NCI-H2196 (cell line): Measurements from ENCODE around the gene ERGIC1.
A peak's percentile ranks its signal among the peaks of the same experiment; 100 is the strongest.
"Not testable (repeated sequence)": the region's sequence is repeated elsewhere in the genome, so short reads cannot be mapped to it uniquely, and the experiment has no call there.

Experiments used
- DNase-seq: peaks from one replicate; lab custom pipeline; 2025; ENCODE audit not compliant: unreplicated experiment; lab: John Stamatoyannopoulos, UW

Gene ERGIC1

GRCh38 chr5:172833686-172834414 is at the start of gene ERGIC1:
Gene ERGIC1, plus strand, starts transcription at chr5:172834251. Its CDS starts 163 bp downstream, at chr5:172834414.
- peak; percentile 80 for DNase-seq

DNA sequence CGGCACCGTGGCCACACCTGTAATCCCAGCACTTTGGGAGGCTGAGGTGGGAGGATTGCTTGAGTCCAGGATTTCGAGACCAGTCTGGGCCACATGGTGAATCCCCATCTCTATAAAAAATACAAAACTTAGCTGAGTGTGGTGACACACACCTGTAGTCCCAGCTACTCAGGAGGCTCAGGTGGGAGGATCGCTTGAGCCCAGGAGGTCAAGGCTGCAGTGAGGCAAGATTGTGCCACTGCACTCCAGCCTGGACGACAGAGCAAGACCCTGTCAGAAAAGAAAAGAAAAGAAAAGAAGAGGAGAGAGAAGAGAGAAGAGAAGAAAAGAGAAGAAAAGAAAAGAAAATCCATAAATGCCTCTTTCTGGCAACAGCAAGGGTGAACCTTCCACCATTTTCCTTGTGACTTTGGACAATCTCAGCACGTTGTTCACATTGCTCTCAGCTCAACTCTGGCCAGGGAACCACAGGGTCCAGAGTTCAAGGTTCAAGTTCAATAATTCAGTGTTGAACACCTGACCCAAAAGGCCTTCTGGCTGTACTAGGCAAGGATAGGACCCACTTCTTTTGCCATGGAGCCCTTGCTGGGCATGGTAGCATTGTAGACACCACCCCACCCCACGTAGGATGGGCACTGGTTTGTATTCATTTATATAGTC is 48.5 kb upstream of the ERGIC1 start:
- no peak for DNase-seq

- no peak for DNase-seq
These were observed 47.2 kb upstream of the ERGIC1 start for GRCh38 chr5:172786736-172787462.

- DNase-seq = not testable (repeated sequence)
These were observed 46.5 kb upstream of the ERGIC1 start for GRCh38 chr5:172787538-172787937.

DNA sequence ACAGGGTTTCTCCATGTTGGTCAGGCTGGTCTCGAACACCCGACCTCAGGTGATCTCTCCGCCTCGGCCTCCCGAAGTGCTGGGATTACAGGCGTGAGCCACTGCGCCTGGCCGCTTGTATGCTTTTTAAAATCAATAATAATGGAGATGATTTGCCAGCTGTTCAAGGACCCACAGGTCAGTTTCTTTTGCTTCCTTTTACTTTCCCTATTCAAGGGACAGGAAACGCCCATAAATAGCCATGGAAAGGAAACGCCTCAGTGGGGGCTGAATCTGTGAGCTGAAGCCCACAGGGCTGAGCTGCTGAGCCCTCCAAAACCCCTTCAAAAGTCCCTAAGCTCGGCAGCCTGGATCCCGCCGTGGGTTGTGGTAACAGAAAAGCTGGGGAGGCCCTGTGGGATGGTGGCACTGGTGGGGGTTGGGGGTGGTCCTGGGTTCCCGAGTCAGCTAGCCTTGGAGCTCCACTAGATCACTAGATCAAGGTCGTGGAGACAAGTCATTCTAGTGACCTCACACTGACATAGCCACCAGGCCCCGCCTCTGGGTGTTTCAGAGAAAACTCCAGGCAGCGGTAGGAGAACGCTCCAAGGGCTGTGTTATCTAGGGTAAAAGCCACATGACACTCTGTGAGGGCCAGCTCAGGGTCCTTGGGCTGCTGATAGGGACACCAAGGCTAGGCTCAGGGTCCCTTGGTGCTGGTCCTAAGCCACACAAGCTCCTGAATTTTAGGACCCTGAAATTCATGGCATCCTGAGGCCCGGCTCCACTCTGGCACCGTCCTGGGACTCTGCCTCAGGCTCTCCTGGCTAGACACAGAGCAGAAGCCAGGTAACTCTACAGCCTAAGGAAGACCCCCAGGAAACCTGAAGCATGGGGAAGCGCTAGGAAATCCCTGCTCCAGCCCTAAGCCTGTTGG is 45.0 kb upstream of the ERGIC1 start:
- no peak for DNase-seq

DNA sequence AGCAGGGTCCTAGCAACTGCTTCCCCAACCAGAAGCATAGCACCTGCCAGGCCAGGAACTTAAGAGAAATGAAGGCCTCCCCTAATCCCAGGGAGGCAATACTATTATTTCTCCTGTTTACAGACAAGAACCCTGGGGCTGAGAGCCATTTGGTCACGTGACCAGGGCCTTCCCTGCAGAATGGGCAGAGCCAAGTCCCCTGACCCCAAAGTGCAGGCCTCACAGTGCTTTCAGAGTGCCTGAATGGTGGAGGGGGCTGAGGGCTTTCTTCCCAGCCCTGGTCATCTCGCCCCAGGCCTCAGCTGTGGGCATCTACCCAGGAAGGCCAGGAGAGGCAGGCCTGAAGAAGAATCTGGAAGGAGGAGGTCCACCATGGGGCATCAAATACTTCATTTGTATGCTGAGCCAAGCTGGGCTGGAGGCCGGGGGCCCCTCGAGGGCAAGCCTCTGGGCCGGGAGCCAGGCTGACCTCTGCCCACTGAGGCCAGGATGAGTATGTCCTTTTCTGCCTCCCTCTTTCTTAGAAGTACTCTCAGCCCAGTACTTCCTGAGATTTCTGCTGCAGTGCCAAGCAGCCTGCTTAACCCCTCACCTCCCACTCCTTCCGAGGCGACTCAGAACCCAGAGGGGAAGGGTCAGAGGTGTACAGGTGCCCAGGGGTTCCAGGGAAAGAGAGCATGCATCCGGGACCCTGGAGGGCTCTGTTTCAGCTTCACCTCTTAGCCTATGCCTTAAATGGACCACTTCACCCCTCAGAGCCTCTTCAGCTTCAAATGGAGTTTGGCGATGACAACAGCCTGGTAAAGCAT is 44.2 kb upstream of the ERGIC1 start:
- DNase-seq = no peak

- no peak for DNase-seq
These were observed 43.6 kb upstream of the ERGIC1 start for GRCh38 chr5:172790496-172790889.

DNA sequence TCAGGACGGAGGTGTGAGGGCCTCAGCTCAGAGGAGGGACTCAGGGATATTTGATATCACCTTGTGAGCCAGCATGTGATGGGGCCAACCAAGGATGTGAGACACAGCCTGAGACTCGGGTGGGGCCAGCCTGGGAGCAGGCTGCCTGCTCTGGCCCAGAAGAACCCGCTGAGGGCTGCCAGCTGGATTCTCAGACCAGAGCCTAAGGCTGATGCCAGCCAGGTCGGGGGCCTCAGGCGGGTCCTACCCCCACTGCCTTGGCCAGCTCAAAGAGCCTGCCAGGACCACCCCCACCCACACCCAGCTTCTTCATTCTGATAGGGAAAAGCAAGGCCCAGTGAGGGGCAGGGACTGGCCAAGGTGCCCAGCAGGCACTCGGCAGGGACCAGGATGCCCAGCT is 42.8 kb upstream of the ERGIC1 start:
- no peak for DNase-seq

DNA sequence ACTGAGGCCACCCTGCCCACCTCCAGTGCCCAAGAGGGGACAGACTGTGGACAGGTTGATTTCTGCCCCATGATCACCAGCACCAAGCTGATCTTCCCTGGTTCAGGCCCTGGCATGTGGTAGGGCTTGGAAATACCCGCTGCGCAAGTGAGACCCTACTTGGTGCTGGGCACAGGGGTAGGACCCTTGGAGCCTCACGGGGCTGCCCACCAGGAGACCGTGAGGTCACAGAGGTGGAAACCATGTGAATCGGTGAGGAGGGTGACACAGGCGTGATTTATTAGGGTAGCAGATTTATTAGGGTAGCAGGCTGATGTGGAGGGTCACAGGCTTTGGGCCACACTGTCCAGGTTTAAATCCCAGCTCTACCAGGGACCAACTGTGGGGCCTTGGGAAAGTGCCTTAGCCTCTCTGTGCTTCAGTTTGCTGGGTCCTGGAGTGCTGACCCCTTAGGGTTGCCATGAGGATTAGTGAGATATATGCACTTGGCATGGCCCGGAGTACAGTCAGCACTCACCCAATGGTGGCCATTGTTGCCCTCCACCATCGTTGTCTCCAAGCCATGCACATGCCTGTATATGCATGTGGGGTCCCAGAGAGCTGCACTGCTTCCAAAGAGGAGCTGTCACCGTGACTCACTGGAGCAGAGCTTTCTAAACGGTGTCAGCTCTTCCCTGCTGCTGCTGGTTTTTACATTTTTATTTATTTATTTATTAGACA is 42.2 kb upstream of the ERGIC1 start:
- no peak for DNase-seq

DNA sequence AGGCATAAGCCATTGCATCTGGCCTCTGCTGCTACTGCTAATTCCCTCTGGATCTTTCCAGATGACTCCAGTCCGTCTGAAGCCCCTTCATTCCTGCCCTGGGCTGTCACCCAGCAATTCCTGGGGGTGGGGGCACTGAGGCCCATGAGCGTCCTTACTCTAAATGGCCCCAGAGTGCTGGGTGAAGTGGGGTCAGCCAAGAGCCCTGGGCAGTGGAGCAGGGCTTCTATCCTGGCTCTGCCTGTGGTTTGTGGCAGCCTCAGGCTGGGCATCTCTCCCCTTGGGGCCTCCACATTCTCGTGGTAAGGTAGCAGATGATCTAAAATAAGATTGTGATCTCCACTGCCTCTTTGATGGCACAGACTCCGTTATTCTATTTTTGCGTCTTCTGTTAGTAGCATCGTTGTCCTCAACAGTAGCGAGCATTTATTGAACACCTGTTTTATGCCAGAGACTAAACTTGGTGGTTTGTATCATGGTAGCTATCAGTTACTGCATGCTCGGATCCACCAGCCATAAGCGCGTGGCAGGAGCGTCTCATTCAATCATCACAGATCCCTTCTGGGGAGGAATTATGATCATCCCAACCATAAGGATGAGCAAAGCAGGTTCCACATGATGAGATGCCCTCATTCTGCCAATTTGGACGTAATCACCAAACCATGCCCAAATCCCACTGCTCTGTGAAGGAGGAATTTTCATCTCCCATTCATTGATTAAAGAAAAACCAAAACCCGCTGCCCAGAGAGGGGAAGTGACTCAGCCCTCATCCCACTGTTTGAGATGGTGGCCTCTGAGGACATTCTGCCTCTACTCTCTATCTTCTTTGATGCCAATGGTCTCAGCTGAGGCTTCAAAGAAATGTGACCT is 41.1 kb upstream of the ERGIC1 start:
- DNase-seq = no peak

- no peak for DNase-seq
These were observed 40.2 kb upstream of the ERGIC1 start for GRCh38 chr5:172793577-172794488.

DNA sequence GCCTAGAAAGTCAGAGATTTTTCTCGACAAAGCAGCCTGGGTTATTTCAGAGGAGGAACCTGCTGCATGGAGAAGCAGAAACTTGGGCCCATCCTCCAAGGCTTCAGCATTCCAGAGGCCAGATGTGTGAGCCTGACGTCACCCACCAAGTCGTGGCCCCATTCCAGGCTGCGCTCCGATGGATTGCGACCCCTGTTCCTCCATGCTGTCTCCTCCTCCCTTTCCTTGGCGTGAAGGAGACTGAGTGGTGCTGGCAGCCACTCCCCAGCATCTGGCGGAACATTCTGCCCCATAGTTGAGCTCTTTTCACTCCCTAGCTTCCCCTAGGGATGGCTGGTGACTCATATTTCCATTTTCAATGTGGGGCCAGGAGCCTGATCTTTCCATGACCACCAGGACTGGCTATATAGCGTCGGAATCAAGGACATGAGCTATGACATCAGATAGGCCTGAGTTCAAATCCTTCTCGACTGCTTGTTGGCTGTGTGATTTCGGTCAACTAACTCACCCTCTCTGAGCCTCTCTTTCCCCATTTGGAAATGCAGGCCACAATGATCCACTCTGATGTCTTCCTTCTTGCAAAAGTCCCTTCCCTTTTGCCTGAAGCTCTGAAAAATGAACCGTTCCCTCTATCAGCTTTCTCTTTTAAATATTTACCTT is 38.6 kb upstream of the ERGIC1 start:
- no peak for DNase-seq

GRCh38 chr5:172796306-172796705 is 37.7 kb upstream of the ERGIC1 start:
- DNase-seq = no peak

DNA sequence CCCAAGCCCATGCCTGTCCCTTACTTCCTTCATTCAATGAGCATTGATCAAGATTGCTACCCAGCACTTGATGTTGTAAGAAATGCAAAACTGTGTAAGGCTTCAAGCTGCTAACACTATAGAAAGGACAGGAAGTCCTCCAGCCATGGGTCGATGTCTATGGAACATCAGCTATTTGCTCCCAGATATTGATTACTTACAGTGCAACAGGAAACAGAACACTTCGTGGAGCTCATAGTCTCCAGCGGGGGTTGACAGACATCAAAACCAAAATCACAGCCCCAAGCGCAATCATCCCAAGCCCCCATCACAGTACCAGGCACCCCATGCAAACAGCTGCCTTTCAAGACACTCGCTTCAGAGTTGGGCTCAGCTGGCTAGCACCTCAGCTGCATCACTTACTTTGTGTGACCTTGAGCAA is 36.3 kb upstream of the ERGIC1 start:
- no peak for DNase-seq

GRCh38 chr5:172798422-172799215 is 35.4 kb upstream of the ERGIC1 start:
- DNase-seq = no peak

DNA sequence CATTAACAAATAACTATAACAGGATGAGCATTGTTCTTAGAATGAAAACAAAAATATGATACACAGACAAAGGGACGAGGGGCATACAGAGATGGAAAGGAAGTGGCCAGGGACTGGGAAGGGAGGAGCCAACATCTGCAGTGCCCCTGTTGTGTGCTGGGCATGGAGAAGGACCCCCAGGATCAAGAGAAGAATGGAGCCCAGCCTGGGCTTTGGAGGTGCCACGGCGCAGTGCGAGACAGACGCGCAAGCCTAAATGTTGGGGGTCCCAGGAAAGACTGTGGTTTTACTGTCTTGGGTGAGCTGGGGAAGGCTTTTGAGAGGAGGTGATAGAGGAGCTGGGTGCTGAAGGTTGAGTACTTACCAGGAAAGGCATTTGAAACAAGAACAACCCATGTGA is 34.6 kb upstream of the ERGIC1 start:
- no peak for DNase-seq
